Neutrophil (primary cell): Measurements from ENCODE around the gene MSGN1.

Experiments
- H3K27ac ChIP-seq: fragments of 200-600 bp; sonication (generic); 2 replicates; pipeline ENCODE4 v1.5.1; 2016; ENCODE audit warnings: mild to moderate bottlenecking, moderate library complexity
- H3K27me3 ChIP-seq: fragments of 200-600 bp; sonication (generic); 2 replicates; pipeline ENCODE4 v1.6.0; 2016; ENCODE audit warnings: mild to moderate bottlenecking
- H3K36me3 ChIP-seq: fragments of 200-600 bp; sonication (generic); 2 replicates; pipeline ENCODE4 v1.5.1; 2017
- H3K4me1 ChIP-seq, 2 experiments: fragments of 200-600 bp in 1 of 2; sonication (generic) in 1 of 2; 1 replicate in 1 of 2; 2 replicates in 1 of 2; pipeline versions ENCODE4 v1.5.1 to v1.6.1; 2013 to 2016; ENCODE audit warnings: low read depth in 1 of 2, low read length in 1 of 2, mild to moderate bottlenecking in 1 of 2, moderate library complexity in 1 of 2; ENCODE audit not compliant: control insufficient read depth in 1 of 2, insufficient read depth in 1 of 2
- H3K4me3 ChIP-seq, 2 experiments: fragments of 200-600 bp in 1 of 2; sonication (generic) in 1 of 2; 1 replicate in 1 of 2; 2 replicates in 1 of 2; pipeline ENCODE4 v1.5.1; 2013 to 2016; ENCODE audit warnings: low read depth in 1 of 2, low read length in 1 of 2, mild to moderate bottlenecking in 1 of 2, moderate library complexity in 1 of 2
- H3K9me3 ChIP-seq: fragments of 200-600 bp; sonication (generic); 2 replicates; pipeline ENCODE4 v1.5.1; 2016
- TF ChIP-seq, protein P1 (sequence below): fragments of 200-600 bp; sonication (generic); IDR thresholded peaks from 2 replicates; pipeline ENCODE4 v1.5.1; 2016; ENCODE audit warnings: antibody characterized with exemption

MSGN1 gene

DNA sequence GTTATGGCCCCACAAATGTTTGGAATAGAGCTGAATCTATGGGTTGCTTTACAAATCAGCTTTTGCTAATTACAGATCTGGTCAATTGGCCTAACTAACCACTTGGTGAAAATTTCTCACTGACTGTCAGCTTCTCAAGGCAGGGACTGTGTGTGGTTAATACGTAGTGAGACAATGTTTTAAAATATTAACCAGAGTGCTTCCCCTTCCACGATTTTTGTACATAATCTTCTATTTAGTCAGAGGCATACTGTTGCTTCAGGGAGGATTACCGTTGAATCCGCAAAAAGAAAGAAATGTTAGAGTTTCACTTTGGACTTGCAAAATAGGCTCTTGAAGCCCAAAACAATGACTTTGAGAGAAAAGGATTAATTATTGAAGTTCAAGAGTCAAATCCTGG is 47.3 kb downstream of the MSGN1 start:
- Histone ChIP-seq H3K27me3 (peaks cover 9% of the 10 kb centered on the region), H3K4me3 (no peak overlapping the region), H3K36me3 (no peaks in the 10 kb centered on the region), H3K9me3 (no peaks in the 10 kb centered on the region), H3K4me1 (no peaks in the 10 kb centered on the region), H3K27ac (no peak overlapping the region)
- TF ChIP-seq, protein P1, sequence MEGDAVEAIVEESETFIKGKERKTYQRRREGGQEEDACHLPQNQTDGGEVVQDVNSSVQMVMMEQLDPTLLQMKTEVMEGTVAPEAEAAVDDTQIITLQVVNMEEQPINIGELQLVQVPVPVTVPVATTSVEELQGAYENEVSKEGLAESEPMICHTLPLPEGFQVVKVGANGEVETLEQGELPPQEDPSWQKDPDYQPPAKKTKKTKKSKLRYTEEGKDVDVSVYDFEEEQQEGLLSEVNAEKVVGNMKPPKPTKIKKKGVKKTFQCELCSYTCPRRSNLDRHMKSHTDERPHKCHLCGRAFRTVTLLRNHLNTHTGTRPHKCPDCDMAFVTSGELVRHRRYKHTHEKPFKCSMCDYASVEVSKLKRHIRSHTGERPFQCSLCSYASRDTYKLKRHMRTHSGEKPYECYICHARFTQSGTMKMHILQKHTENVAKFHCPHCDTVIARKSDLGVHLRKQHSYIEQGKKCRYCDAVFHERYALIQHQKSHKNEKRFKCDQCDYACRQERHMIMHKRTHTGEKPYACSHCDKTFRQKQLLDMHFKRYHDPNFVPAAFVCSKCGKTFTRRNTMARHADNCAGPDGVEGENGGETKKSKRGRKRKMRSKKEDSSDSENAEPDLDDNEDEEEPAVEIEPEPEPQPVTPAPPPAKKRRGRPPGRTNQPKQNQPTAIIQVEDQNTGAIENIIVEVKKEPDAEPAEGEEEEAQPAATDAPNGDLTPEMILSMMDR, result no peak

DNA sequence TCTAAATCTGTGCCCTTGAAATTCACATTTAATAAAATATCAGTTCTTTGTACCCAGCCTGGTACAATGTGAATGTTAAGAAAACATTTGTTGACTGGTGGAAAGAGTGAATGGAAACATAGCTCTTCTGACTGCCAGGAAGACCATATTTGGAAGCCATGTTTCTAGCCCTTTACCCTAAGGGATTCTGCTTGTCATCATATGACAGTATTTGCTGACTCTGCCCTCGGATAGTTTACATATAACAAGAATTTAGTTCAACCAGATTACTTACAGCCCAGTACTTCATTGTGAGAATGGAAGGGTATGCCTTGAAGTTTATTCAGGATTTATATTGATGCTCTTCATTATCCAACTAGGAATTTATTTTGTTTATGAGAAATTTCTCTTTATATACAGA is 48.4 kb downstream of the MSGN1 start:
- Histone ChIP-seq H3K27me3 (peaks cover 12% of the 10 kb centered on the region), H3K4me3 (no peak overlapping the region), H3K9me3 (no peaks in the 10 kb centered on the region), H3K36me3 (no peaks in the 10 kb centered on the region), H3K27ac (no peak overlapping the region), H3K4me1 (no peaks in the 10 kb centered on the region)
- TF ChIP-seq, protein P1, result no peak

DNA sequence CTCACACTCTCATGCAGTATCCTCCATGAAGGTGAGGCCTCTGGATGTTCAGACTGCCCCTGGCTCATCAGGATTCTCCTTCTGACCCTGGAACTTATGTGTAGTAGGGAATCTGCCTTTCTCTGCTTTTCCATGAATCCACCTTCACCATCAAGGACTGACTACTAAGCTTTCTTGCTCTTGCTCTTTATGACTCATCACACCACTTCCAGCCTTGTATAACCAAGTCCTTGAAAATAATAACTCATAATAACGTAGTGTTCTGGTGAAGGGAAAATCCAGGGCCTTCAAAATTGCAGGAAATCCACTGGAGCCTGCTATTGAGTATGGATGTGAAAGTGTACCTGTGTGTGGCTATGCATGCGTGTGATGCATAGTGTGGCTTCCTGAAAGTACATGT is 50.9 kb downstream of the MSGN1 start:
- no peak overlapping the region for H3K4me3 ChIP-seq
- H3K36me3 ChIP-seq, result no peaks in the 10 kb centered on the region
- no peak overlapping the region for H3K27ac ChIP-seq
- H3K27me3 ChIP-seq, result peaks cover 5% of the 10 kb centered on the region
- H3K4me1 ChIP-seq, result no peaks in the 10 kb centered on the region
- H3K9me3 ChIP-seq, result no peaks in the 10 kb centered on the region
- TF ChIP-seq, protein P1, result no peak
